OCI-LY3 (cell line): ENCODE results near the gene MN1.

ENCODE experiments used
- H2AFZ ChIP-seq: fragments of 200-600, 300-600 bp; shearing (Covaris generic); 2 replicates; pipeline ENCODE4 v1.6.0; 2014; ENCODE audit warnings: antibody characterized with exemption, low read depth, low read length
- H3K27ac ChIP-seq: fragments of 200-600, 300-600 bp; sonication (generic); 2 replicates; pipeline ENCODE4 v1.5.1; 2014; ENCODE audit warnings: mild to moderate bottlenecking, low read length, moderate library complexity, mixed read lengths
- H3K27me3 ChIP-seq: fragments of 200-600, 300-600 bp; sonication (generic); 2 replicates; pipeline ENCODE4 v1.6.1; 2014; ENCODE audit warnings: low read depth, low read length, mixed read lengths
- H3K36me3 ChIP-seq: fragments of 200-600, 300-600 bp; sonication (generic); replicated peaks from 2 replicates; pipeline ENCODE3; 2014; ENCODE audit warnings: low read depth, low read length, mixed read lengths
- H3K4me1 ChIP-seq: fragments of 300-600, 200-600 bp; sonication (generic); 2 replicates; pipeline ENCODE4 v1.6.1; 2014; ENCODE audit warnings: low read length, mixed read lengths
- H3K4me2 ChIP-seq: fragments of 200-600, 300-600 bp; sonication (generic); 2 replicates; pipeline ENCODE4 v1.6.1; 2014; ENCODE audit warnings: low read length, mixed read lengths
- H3K4me3 ChIP-seq: fragments of 300-600, 200-600 bp; sonication (generic); 2 replicates; pipeline ENCODE4 v1.5.1; 2014; ENCODE audit warnings: antibody characterized with exemption, mild to moderate bottlenecking, low read length, moderate library complexity
- H3K79me2 ChIP-seq: fragments of 300-600, 200-600 bp; shearing (Covaris generic); 2 replicates; pipeline ENCODE4 v1.6.1; 2014; ENCODE audit warnings: mild to moderate bottlenecking, low read length, mixed read lengths
- H3K9ac ChIP-seq: fragments of 300-600, 200-600 bp; shearing (Covaris generic); 2 replicates; pipeline ENCODE4 v1.6.0; 2014; ENCODE audit warnings: mild to moderate bottlenecking, low read length, moderate library complexity
- H3K9me3 ChIP-seq: fragments of 200-600, 300-600 bp; shearing (Covaris generic); 2 replicates; pipeline ENCODE4 v1.6.1; 2014; ENCODE audit warnings: low read length, mixed read lengths; ENCODE audit not compliant: insufficient read depth
- H4K20me1 ChIP-seq: fragments of 200-600, 300-600 bp; sonication (generic); 2 replicates; pipeline ENCODE4 v1.6.1; 2016; ENCODE audit warnings: low read length, mixed read lengths; ENCODE audit not compliant: insufficient read depth
- CTCF ChIP-seq: fragments of 200-600, 300-600 bp; sonication (generic); IDR thresholded peaks from 2 replicates; pipeline ENCODE4 v1.5.1; 2014; ENCODE audit warnings: antibody characterized with exemption, low read length, low read depth
- EZH2phosphoT487 ChIP-seq: fragments of 200-600 bp; shearing (Covaris generic); IDR thresholded peaks from 2 replicates; pipeline ENCODE4 v1.6.1; 2018; ENCODE audit warnings: antibody characterized with exemption, mixed run types, low read depth

Gene MN1

GRCh38 chr22:27833803-27834202, 32.2 kb upstream of the MN1 start:
- H3K36me3 ChIP-seq: no peaks in the 10 kb centered on the region
- no peaks in the 10 kb centered on the region; the same call in 1 of the 2 replicates for H3K4me1 ChIP-seq
- H3K27ac ChIP-seq: no peak overlapping the region
- no peak overlapping the region for H3K4me3 ChIP-seq
- H3K4me2 ChIP-seq: no peak overlapping the region
- H2AFZ ChIP-seq: no peak overlapping the region
- no peaks in the 10 kb centered on the region for H3K27me3 ChIP-seq
- no peaks in the 10 kb centered on the region for H3K79me2 ChIP-seq
- no peak overlapping the region for H3K9ac ChIP-seq
- no peaks in the 10 kb centered on the region for H3K9me3 ChIP-seq
- 0 out of 2 replicates have a peak, but pooled peaks cover 3% of the 10 kb centered on the region for H4K20me1 ChIP-seq
- TF ChIP-seq EZH2phosphoT487: no peak
- no peak for TF ChIP-seq CTCF

- Histone ChIP-seq H3K9me3 (no peaks in the 10 kb centered on the region), H3K36me3 (no peaks in the 10 kb centered on the region), H3K4me1 (no peaks in the 10 kb centered on the region), H3K27me3 (no peaks in the 10 kb centered on the region), H3K4me3 (no peak overlapping the region), H3K27ac (no peak overlapping the region), H4K20me1 (0 out of 2 replicates have a peak, but pooled peaks cover 3% of the 10 kb centered on the region), H3K9ac (no peak overlapping the region), H3K79me2 (no peaks in the 10 kb centered on the region), H2AFZ (no peak overlapping the region), H3K4me2 (no peak overlapping the region)
- TF ChIP-seq CTCF (no peak), EZH2phosphoT487 (no peak)
Observed at GRCh38 chr22:27832606-27833005, 31.1 kb upstream of the MN1 start.

GRCh38 chr22:27829620-27830019, 28.1 kb upstream of the MN1 start:
- no peak overlapping the region for H3K4me2 ChIP-seq
- H3K36me3 ChIP-seq: no peaks in the 10 kb centered on the region
- H3K9me3 ChIP-seq: no peaks in the 10 kb centered on the region
- TF ChIP-seq EZH2phosphoT487 (no peak), CTCF (no peak)
- 0 out of 2 replicates have a peak, but pooled peaks cover 3% of the 10 kb centered on the region for H4K20me1 ChIP-seq
- no peaks in the 10 kb centered on the region for H3K4me1 ChIP-seq
- H3K9ac ChIP-seq: no peak overlapping the region
- H3K4me3 ChIP-seq: no peak overlapping the region
- no peaks in the 10 kb centered on the region for H3K79me2 ChIP-seq
- H2AFZ ChIP-seq: no peak overlapping the region
- no peak overlapping the region for H3K27ac ChIP-seq
- H3K27me3 ChIP-seq: no peaks in the 10 kb centered on the region

- H3K4me3 ChIP-seq: no peak overlapping the region
- no peaks in the 10 kb centered on the region for H3K36me3 ChIP-seq
- TF ChIP-seq CTCF (no peak), EZH2phosphoT487 (no peak)
Observed at GRCh38 chr22:27827604-27828587, 26.3 kb upstream of the MN1 start.

More at GRCh38 chr22:27827604-27828587, 26.3 kb upstream of the MN1 start:
- Histone ChIP-seq H3K27me3 (no peaks in the 10 kb centered on the region), H3K4me1 (no peaks in the 10 kb centered on the region), H2AFZ (no peak overlapping the region), H4K20me1 (0 out of 2 replicates have a peak, but pooled peaks cover 3% of the 10 kb centered on the region), H3K9me3 (no peaks in the 10 kb centered on the region), H3K27ac (no peak overlapping the region), H3K9ac (no peak overlapping the region), H3K79me2 (no peaks in the 10 kb centered on the region), H3K4me2 (no peak overlapping the region)
